CMK (cell line): ENCODE measurements around the gene SEMA4A.
"Not testable (repeated sequence)": the region's sequence is repeated elsewhere in the genome, so short reads cannot be mapped to it uniquely, and the experiment has no call there.

Experiments
- DNase-seq: peaks from one replicate; pipeline ENCODE4 v3.0.0-alpha.2; 2010; ENCODE audit warnings: low read depth

SEMA4A gene

DNA sequence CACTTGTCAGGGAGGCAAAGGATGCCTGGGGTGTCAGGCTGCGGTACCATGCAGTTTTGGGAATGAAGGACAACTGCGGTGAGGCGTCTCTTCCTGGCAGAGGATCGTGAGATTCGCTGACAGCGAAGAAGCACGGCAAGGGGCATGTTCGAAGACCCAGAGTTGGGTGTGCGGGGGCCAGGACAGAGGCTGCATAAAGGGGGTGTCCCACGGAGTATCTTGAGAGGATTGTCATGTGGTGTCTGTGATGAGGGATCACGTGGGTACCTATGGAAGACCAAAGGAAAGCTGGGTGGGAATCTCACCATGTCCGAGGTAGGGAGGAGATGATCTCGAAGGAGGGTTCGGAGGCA lies 40.9 kb downstream of the SEMA4A start:
- DNase-seq: no peak

DNA sequence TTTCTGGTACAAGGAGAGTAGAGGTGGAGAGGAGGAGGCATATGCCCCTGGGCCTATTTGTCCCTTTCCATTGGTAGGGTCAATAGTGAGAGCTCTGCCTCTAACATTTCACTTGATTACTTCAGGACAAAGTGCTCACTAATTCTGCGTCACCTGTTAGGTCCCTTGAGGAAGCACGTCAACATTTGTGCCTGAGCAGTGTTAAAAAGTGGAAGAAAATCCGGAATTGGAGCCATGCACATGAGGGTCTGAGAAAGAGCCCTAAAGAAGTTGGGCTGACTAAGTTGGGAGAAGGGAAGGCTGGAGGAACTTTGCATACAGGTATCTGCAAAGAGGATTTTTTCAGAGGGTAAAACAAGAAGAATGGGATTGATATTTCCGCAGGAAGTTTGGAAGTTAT lies 42.5 kb downstream of the SEMA4A start:
- DNase-seq: no peak

DNA sequence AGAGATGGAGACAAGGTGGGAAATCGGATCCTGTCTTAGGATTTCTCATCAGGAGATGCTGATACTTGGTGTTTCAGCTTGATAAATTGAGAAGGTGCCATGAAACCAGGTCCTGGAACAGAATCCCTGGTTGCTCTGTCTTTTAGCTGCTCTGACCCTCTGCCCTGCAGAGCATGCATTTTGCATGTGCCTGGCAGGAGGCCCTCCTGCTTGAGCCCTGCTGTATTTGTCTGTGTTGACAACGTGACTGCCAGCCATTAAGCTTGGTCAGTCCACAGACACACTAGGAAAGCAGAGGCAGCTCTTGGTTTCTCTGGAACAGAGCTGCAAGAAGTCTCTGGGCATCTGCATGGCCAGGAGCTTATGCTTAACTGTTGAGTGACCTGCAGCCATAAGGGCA lies 43.1 kb downstream of the SEMA4A start:
- no peak for DNase-seq

DNA sequence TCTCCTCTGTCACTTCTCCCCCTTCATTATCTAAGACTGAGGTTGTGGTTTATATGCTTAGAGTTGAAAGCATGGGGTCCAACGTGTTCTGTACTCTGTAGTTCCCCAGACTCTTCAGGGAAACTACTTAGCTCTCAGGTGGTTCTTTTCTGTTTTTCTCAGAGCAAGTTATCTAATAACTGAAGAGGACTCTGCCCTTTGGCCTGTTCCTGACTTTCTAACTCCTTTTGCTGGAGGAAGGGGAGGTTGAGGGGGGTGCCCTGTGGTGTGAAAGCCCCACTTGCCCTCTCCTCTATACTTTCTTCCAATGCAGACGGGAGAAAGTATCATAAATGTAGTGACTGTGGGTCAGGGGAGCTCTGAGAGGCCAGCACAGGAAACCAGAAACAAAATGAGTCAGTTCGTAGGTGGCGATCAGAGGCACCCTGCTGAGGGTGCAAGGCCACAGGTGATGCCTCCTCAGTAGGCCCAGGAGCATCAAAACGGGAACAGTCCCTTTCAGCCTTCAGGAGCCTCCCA lies 45.5 kb downstream of the SEMA4A start:
- no peak for DNase-seq

DNA sequence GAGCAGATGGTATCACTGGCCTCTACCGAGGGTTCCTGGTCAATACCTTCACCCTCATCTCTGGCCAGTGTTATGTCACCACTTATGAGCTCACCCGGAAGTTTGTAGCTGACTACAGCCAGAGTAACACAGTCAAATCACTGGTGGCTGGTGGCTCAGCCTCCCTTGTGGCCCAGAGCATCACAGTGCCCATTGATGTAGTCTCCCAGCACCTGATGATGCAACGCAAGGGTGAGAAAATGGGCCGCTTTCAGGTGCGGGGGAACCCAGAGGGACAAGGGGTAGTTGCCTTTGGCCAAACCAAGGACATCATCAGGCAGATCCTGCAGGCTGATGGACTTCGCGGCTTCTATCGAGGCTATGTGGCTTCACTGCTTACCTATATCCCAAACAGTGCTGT lies 46.7 kb downstream of the SEMA4A start:
- no peak for DNase-seq

DNA sequence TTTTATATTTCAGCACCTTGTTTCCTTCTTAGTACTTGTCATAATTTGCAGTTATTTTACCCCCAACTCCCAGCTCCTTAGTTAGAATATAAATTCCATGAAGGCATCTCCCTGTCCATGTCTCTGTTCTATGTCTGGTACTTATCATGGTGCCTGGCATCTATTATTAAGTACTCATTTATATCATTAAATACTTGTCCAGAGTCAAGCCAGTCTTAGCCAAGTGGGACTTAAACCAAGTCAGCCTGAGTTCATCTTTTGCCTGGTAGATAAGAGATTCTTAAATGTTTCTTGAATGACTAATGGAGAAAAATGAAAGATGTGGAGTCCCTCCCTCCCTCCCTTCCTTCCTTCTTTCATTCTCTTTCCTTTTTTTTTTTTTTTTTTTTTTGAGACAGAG lies 49.9 kb downstream of the SEMA4A start:
- DNase-seq: no peak

DNA sequence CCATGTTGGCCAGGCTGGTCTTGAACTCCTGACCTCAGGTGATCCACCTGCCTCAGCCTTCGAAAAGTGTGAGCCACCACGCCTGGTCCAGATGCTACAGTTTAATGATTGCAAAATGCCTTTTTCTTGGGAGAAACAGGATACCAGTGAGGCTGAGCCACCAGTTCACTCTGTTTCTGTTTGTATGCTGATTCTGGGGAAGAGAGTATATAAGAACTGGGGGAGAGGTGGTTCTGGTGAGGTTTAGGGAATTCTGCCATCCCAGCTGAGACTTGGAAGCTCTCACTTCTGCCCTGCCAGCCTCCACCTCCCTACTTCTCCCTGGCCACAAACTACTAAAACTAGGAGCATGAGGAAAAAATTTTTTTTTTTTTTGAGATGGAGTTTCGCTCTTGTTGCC lies 51.3 kb downstream of the SEMA4A start:
- DNase-seq: no peak

DNA sequence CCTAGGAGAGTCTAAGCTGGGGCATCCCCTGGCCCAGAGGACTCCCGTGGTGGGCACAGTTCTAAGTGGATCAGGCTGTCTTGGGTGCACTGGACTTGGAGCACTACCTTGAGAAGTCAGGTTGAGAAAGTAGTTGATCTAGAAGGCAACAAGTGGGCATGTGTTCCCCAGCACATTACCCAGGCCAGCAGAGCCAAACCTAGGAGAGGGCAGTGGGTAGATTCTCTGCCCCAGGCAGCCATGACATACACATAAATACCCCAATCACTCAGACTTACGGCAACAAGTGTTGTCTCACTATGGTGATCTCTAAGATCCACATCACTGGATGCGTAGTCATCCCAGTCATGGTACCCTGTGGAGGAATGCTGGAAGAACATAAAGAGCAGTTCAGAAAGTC lies 57.9 kb downstream of the SEMA4A start:
- DNase-seq: no peak

DNA sequence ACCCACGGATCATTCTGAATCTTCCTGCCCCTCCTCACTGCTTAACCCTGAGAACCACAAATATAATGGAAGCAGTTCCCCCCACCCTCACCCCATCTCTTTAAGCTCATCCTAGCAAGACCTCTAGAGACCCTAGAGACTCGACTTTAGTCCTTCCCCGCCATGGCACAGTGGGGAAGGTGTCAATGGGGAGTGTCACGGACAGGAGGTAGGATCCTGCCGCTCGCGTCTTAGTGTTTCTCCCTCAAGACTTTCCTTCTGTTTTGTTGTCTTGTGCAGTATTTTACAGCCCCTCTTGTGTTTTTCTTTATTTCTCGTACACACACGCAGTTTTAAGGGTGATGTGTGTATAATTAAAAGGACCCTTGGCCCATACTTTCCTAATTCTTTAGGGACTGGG lies 58.7 kb downstream of the SEMA4A start:
- DNase-seq: no peak

DNA sequence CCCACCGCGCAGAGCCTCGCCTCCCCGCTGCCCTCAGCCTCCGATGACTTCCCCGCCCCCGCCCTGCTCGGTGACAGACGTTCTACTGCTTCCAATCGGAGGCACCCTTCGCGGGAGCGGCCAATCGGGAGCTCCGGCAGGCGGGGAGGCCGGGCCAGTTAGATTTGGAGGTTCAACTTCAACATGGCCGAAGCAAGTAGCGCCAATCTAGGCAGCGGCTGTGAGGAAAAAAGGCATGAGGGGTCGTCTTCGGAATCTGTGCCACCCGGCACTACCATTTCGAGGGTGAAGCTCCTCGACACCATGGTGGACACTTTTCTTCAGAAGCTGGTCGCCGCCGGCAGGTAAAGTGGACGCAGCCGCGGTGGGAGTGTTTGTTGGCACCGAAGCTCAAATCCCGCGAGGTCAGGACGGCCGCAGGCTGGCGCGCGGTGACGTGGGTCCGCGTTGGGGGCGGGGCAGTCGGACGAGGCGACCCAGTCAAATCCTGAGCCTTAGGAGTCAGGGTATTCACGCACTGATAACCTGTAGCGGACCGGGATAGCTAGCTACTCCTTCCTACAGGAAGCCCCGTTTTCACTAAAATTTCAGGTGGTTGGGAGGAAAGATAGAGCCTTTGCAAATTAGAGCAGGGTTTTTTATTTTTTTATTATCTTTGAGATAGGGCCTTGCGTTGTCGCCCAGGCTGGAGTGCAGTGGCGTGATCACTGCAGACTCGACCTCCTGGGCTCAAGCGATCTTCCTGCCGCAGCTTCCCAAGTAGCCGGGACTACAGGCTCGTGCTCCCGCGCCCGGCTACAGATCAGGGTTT lies 59.7 kb downstream of the SEMA4A start, which contains the start of gene PMF1:
PMF1 (plus strand) TSS at position 175 of the 811 bp plus-strand sequence; CDS start at position 184, 9 bp downstream.
- DNase-seq: peak; percentile 80

DNA sequence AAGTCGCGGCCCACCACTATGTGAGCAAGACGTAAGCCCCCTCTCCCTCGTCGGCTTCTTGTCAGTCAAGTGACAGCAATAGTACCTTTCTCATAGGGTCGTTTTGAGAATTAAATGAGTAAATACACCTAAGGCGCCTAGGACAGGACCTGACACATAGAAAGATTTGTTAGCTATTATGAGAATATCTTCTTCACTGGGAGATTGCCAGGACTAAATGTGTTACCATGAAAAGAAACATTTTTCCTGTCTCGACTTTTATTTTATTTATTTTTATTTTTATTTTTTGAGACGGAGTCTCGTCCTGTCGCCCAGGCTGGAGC lies 60.2 kb downstream of the SEMA4A start:
- no peak for DNase-seq

DNA sequence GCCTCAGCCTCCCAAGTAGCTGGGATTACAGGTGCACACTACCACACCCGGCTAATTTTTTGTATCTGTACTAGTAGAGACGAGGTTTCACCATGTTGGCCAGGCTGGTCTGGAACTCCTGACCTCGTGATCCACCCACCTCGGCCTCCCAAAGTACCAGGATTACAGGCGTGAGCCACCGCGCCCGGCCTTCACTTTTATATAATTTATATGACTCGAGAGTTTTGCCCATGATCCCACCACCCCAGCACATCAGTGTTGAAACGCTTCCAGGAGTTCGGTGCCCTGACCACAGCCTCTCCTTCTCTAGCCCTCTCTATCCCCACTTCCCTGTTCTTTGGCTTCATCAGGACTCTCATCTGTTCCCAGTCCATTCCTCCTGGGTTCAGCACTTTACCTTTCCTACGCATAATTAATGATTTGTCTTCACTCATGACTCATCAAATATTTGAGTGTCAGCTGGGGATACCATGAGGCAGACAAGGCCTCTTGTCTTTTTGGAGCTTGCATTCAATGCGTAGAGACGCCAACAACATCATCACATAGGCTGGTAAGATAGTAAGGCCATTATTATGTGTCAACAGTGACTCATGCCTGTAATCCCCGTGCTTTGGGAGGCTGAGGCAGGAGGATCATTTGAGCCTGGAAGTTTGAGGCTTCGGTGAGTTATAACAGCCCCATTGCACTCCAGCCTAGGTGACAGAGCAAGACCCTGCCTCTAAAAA lies 60.8 kb downstream of the SEMA4A start:
- no peak for DNase-seq

DNA sequence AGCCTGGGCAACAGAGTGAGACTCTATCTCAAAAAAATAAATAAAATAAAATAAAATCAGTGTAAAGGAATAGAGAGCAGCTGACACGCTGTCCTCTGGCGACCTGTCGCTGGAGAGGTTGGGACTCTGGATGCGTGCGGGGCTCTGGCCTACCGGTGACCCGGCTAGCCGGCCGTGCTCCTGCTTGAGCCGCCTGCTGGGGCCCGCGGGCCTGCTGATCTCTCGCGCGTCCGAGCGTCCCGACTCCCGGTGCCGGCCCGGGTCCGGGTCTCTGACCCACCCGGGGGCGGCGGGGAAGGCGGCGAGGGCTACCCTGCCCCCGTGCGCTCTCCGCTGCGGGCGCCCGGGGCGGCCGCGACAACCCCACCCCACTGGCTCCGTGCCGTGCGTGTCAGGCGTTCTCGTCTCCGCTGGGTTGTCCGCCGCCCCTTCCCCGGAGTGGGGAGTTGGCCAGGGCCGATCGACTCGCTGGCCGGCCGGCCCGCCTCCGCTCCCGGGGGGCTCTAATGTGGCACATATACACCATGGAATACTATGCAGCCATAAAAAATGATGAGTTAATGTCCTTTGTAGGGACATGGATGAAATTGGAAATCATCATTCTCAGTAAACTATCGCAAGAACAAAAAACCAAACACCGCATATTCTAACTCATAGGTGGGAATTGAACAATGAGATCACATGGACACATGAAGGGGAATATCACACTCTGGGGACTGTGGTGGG lies 63.1 kb downstream of the SEMA4A start:
- DNase-seq: not testable (repeated sequence)

DNA sequence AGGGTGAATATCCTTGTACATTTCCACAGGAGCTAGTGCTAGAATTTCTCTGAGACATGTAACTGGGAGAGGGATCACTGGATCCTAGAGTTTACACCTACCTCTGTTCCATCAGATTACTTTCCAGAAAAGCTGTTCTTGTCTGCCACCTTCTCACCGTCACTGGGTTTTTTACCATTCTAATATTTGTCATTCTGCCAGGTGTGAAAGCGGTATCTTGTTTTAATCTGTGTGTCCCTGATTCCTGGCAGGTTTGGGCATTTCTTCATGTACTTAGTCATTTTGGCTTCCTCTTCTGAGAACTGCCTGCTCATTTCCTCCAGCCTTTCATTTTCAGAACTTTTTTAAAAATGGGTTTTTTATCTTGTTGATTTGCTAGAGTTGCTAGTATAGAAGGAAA lies 64.5 kb downstream of the SEMA4A start:
- DNase-seq: no peak

DNA sequence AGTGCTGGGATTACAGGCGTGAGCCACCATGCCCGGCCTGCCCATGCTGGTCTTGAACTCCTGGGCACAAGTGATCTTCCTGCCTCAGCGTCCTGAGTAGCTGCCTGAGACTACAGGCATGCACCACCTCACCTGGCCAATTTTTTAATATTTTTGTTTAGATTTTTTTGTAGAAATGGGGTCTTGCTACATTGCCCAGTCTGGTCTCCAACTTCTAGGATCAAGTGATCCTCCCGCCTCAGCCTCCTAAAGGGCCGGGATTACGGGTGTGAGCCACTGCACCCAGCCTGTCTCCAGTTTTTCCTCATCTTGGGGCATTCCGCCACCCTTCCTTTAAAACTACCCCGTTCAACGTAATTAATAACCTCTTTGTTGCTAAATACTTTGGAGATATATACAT lies 66.8 kb downstream of the SEMA4A start:
- DNase-seq: no peak

DNA sequence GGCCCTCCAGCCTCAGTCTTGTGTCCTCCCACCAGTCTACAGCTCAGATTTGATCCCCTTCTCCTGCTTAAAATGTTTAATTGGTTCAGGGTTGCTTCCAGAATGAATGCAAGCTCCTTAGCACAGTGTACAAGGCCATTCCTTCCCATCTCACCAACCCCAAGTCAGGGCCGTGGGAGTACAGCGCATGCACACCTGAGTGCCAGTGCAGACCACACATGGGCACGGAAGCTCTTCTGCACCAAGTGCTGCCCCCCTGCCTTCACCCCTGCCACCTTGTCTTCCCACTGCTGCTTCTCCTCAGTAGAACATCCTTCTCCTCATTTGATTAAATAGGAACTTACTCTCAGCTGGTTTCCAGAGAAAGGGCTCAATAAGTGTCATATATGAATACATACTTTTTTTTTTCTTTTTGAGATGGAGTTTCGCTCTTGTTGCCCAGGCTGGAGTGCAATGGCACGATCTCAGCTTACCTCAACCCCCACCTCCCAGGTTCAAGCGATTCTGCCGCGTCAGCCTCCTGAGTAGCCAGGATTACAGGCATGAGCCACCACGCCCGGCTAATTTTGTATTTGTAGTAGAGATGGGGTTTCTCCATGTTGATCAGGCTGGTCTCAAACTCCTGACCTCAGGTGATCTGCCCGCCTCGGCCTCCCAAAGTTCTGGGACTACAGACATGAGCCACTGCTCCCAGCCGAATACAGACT lies 68.8 kb downstream of the SEMA4A start:
- no peak for DNase-seq

DNA sequence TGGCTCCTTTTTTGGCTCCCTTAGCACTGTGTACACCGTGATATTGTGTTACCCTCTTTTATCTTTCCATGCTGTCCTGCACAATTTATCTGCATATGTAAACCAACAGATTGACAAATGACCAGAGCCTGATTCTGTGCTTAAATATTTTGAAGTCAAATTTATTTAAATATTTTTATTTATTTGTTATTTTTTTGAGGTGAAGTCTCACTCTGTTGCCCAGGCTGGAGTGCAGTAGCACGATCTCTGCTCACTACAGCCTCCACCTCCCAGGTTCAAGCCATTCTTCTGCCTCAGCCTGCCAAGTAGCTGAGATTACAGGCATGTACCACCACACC lies 72.3 kb downstream of the SEMA4A start:
- no peak for DNase-seq

DNA sequence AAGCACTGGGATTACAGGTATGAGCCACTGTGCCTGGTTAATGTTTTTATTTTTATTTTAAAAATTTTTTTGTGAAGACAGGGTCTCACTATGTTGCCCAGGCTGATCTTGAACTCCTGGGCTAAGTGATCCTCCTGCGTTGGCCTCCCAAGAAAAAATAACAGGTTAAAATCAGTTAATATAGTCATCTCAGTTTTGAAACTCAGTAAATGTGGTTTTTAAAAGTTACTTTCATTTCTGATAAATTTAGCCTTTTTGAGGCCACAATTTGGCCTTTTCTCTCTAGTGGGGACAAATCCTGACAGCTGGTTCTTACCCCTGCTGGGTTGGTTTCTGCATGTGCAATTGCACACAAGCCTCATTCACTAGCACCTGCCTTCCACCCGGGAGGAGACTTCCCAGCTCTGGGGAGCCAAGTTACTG lies 72.7 kb downstream of the SEMA4A start:
- DNase-seq: no peak

DNA sequence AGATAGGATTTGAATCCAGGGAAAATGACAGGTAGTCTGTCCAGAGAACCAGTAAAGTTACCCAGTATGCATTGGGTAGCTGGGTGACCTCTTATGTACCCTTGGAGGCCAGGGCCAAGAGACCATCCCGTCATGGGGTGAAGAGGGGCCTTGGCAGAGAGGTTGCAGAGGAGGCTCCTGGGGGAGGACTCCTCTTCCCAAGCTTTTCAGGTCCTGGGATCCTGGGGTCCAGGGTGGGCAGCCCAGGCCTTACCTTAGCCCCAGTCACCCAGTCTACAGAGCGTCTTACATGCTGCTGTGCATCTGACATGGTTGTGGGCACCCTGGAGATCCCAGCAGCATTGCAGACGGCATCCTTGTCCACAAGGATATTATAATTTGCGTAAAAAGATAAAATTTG lies 73.4 kb downstream of the SEMA4A start:
- no peak for DNase-seq
